Gastroesophageal sphincter (tissue), 4 donors: Measurements from ENCODE around the gene HPN. TPM values are rescaled to one million over a fixed set of nuclear protein-coding genes. Genes with fewer than 3 reads are reported as not detected.

ENCODE experiments used
- ATAC-seq: fragments of 150-250 bp; one replicate; pipeline ENCODE4 v1.9.1; 2016; ENCODE audit warnings: mild to moderate bottlenecking, moderate library complexity
- H3K27ac ChIP-seq, 4 donors: fragments of 200-600 bp; sonication (generic) in 3 of 4; 1 replicate in 3 of 4; 2 replicates in 1 of 4; pipeline ENCODE4 v1.5.1; 2016 to 2019
- H3K27me3 ChIP-seq: fragments of 200-600 bp; sonication (generic); one replicate; pipeline ENCODE4 v1.5.1; 2019
- H3K36me3 ChIP-seq, 2 donors: fragments of 200-600 bp; sonication (generic); one replicate each; pipeline ENCODE4 v1.5.1; 2019; ENCODE audit warnings: control low read depth in 1 of 2
- H3K4me1 ChIP-seq, 3 donors: fragments of 200-600 bp; sonication (generic); 1 replicate in 2 of 3; 2 replicates in 1 of 3; pipeline ENCODE4 v1.5.1; 2016 to 2019; ENCODE audit warnings: control low read depth in 2 of 3
- H3K4me3 ChIP-seq, 2 donors: fragments of 200-600 bp; sonication (generic); one replicate each; pipeline ENCODE4 v1.5.1; 2019; ENCODE audit warnings: mild to moderate bottlenecking in 1 of 2, moderate library complexity in 1 of 2
- H3K9me3 ChIP-seq, 3 donors: fragments of 200-600 bp; sonication (generic); one replicate each; pipeline ENCODE4 v1.5.1; 2017 to 2019; ENCODE audit warnings: control low read depth in 2 of 3
- CTCF ChIP-seq, 4 experiments: fragments of 200-600 bp in 2 of 4; fragments of 450-650 bp in 2 of 4; sonication (generic) in 1 of 4; IDR thresholded peaks; one replicate each; pipeline ENCODE4 v1.5.1; 2017 to 2019; ENCODE audit warnings: antibody characterized with exemption in 4 of 4, mild to moderate bottlenecking in 2 of 4, moderate library complexity in 2 of 4
- EP300 ChIP-seq: sonication (generic); formaldehyde crosslinking; IDR thresholded peaks from one replicate; pipeline ENCODE4 v1.6.1; 2017; ENCODE audit warnings: antibody characterized with exemption, mild to moderate bottlenecking
- POLR2A ChIP-seq, 2 donors: fragments of 450-650 bp; IDR thresholded peaks; one replicate each; pipeline ENCODE4 v1.6.1; 2017; ENCODE audit warnings: antibody characterized with exemption in 2 of 2, mild to moderate bottlenecking in 2 of 2, moderate library complexity in 1 of 2
- POLR2AphosphoS5 ChIP-seq: sonication (generic); formaldehyde crosslinking; IDR thresholded peaks from one replicate; pipeline ENCODE4 v1.6.1; 2017; ENCODE audit warnings: antibody characterized with exemption
- WGBS, 2 donors: methylation state at CpG; one replicate each; pipeline ENCODE4 v1.1.5; 2018; ENCODE audit warnings: low coverage in 1 of 2; 5-methylcytosine and 5-hydroxymethylcytosine counted together
- total RNA-seq, 4 donors: library from RNA; depleted of rRNA; stranded (reverse); fragments of >200 nt; gene quantifications; one replicate each; pipeline ENCODE4 v1.1.0, GENCODE V29; 2016

The HPN gene
- total RNA-seq, 4 donors from 2014 or later: 0.17 to 1.2 (median 0.27) TPM; not detected in 1

GRCh38 chr19:35088131-35088913 is 46.8 kb downstream of the HPN start:
- H3K36me3 ChIP-seq: no peaks in the 10 kb centered on the region
- H3K27ac ChIP-seq: no peak overlapping the region
- ATAC-seq: no peak
- H3K27me3 ChIP-seq: peaks cover 58% of the 10 kb centered on the region
- no peak overlapping the region for H3K4me3 ChIP-seq
- H3K9me3 ChIP-seq: no peaks in the 10 kb centered on the region
- no peak for TF ChIP-seq POLR2A (IDR thresholded peaks at IDR 0.05)
- TF ChIP-seq CTCF (IDR thresholded peaks at IDR 0.05): no peak
- no peak for TF ChIP-seq EP300
- no peak for TF ChIP-seq POLR2AphosphoS5
- 81% methylated on average over 4 of the region's 8 CpGs; no CpG with 5 or more reads in 1 of the 2 donors for WGBS, 2 donors
- peaks cover 0 to 12% (median 4%) of the 10 kb centered on the region in 3 donors for H3K4me1 ChIP-seq

GRCh38 chr19:35089554-35089953 is 48.0 kb downstream of the HPN start:
- no peaks in the 10 kb centered on the region for H3K9me3 ChIP-seq
- no peak for TF ChIP-seq CTCF (IDR thresholded peaks at IDR 0.05)
- TF ChIP-seq EP300: no peak
- no peak for TF ChIP-seq POLR2A (IDR thresholded peaks at IDR 0.05)
- TF ChIP-seq POLR2AphosphoS5: no peak
- no peaks in the 10 kb centered on the region for H3K36me3 ChIP-seq
- no peak overlapping the region for H3K27ac ChIP-seq
- H3K4me3 ChIP-seq: no peak overlapping the region
- ATAC-seq: no peak
- peaks cover 0 to 12% (median 4%) of the 10 kb centered on the region in 3 donors for H3K4me1 ChIP-seq
- 57 to 88% methylated on average over 1 to 8 of the region's 8 CpGs for WGBS, 2 donors
- peaks cover 51% of the 10 kb centered on the region for H3K27me3 ChIP-seq

GRCh38 chr19:35090160-35090505 is 48.6 kb downstream of the HPN start:
- Histone ChIP-seq H3K27me3 (peaks cover 51% of the 10 kb centered on the region), H3K36me3 (no peaks in the 10 kb centered on the region), H3K9me3 (no peaks in the 10 kb centered on the region), H3K27ac (no peak overlapping the region), H3K4me1 (peaks cover 0 to 12% (median 4%) of the 10 kb centered on the region in 3 donors), H3K4me3 (no peak overlapping the region)
- TF ChIP-seq CTCF (IDR thresholded peaks at IDR 0.05): no peak
- TF ChIP-seq EP300: no peak
- TF ChIP-seq POLR2AphosphoS5: no peak
- no peak for TF ChIP-seq POLR2A (IDR thresholded peaks at IDR 0.05)
- WGBS, 2 donors: 14 to 37% methylated on average over 3 of the region's 9 CpGs
- ATAC-seq: no peak

- Histone ChIP-seq H3K4me3 (peak overlapping the region in 1 of 2 donors; percentile 14), H3K4me1 (peaks cover 0 to 12% (median 4%) of the 10 kb centered on the region in 3 donors), H3K27me3 (peaks cover 51% of the 10 kb centered on the region), H3K36me3 (no peaks in the 10 kb centered on the region), H3K27ac (no peak overlapping the region), H3K9me3 (no peaks in the 10 kb centered on the region)
- 0 to 2% methylated on average over 5 to 6 of the region's 36 CpGs for WGBS, 2 donors
- peak; percentile 76 for ATAC-seq
- TF ChIP-seq POLR2A (IDR thresholded peaks at IDR 0.05) (no peak), POLR2AphosphoS5 (no peak), CTCF (IDR thresholded peaks at IDR 0.05) (peak in 3 of 4 experiments; percentile 37 to 71 (median 68)), EP300 (no peak)
Measured at GRCh38 chr19:35090506-35091214, 49.1 kb downstream of the HPN start.
